ENCODE measurements around the gene MPO. TPM values are rescaled to one million over a fixed set of nuclear protein-coding genes. Genes with fewer than 3 reads are reported as not detected.

MPO gene
- total and polyA plus RNA-seq, 12 donors: 0.07 to 2.5 (median 0.18) TPM; not detected in 2

DNA sequence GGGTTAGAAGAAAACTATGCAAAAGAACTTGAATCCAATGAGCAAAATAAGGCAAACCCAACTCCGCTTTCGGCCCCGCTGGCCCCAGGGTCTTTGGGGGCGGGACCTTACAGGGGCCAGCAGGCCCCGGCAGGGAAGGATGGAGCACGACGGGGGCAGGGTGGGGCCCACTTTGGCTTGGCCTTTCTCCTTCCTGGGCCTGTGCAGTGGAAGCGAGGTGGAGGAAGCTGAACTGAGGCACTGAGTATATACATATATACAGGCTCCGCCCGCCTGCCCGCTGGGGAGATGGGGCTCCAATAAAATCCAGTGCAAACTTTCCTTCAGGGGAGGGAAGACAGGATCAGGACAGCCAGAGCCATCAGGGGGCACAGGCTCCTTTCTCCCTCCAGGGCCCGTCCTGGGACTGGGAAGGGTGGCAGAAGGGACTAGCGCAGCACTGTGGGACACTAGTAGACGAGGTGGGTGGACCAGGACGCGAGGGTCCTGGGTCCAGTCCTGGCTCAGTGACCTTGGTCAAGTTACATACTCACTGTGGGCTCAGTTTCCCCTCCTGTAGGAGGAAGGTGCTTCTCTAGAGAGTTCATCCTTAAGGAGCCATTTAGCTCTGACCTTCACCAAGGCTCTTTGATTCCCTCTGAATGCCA is 20.9 kb upstream of the MPO start:
- ATAC-seq (no peak), DNase-seq (no peak)
- TF ChIP-seq, protein P1, sequence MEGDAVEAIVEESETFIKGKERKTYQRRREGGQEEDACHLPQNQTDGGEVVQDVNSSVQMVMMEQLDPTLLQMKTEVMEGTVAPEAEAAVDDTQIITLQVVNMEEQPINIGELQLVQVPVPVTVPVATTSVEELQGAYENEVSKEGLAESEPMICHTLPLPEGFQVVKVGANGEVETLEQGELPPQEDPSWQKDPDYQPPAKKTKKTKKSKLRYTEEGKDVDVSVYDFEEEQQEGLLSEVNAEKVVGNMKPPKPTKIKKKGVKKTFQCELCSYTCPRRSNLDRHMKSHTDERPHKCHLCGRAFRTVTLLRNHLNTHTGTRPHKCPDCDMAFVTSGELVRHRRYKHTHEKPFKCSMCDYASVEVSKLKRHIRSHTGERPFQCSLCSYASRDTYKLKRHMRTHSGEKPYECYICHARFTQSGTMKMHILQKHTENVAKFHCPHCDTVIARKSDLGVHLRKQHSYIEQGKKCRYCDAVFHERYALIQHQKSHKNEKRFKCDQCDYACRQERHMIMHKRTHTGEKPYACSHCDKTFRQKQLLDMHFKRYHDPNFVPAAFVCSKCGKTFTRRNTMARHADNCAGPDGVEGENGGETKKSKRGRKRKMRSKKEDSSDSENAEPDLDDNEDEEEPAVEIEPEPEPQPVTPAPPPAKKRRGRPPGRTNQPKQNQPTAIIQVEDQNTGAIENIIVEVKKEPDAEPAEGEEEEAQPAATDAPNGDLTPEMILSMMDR (IDR thresholded peaks at IDR 0.05): no peak
- Histone ChIP-seq H3K4me1 (peaks cover 0 to 4% (median 0%) of the 10 kb centered on the region in 9 donors), H3K36me3 (no peaks in the 10 kb centered on the region), H3K4me3 (no peak overlapping the region), H3K27me3 (peaks cover 0 to 29% (median 0%) of the 10 kb centered on the region in 7 donors), H3K9me3 (peaks cover 0 to 16% (median 3%) of the 10 kb centered on the region in 11 donors), H3K27ac (no peak overlapping the region)
- 79 to 80% methylated on average over 16 of the region's 16 CpGs for WGBS, 2 donors
- intact Hi-C loops (cut with DNase I): loop anchor here in 2 of 10 donors (10.0 kb wide), 1 partner anchor 143 kb away; no protein-coding TSS in a partner anchor

DNA sequence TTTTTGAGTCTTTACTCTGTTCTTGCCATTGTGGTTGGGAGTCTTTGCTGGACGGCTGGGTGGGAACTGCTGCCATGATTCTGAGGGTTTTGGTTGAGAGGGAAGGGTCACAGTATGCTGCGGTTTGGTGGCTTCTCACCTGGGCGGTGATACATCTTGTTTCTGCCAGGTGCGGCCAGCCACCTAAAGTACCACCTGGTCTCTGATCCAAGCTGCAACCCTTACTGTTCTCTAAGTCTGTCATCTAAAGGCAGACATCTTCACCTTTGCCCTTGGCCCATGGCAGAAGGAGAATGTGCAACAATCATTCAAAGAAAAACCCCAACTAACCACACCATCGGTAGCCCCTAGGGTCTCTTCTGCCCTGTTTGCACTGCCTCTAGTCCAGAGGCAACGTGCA is 19.6 kb upstream of the MPO start:
- WGBS, 2 donors: 80 to 88% methylated on average over 6 of the region's 6 CpGs
- Histone ChIP-seq H3K36me3 (no peaks in the 10 kb centered on the region), H3K4me3 (no peak overlapping the region), H3K9me3 (peaks cover 0 to 16% (median 3%) of the 10 kb centered on the region in 11 donors), H3K27me3 (peaks cover 0 to 26% (median 0%) of the 10 kb centered on the region in 7 donors), H3K4me1 (peaks cover 0 to 4% (median 0%) of the 10 kb centered on the region in 9 donors), H3K27ac (no peak overlapping the region)
- DNase-seq: no peak
- intact Hi-C loops (cut with DNase I): loop anchor here in 2 of 10 donors (10.0 kb wide), 1 partner anchor 144 kb away; no protein-coding TSS in a partner anchor
- no peak for ATAC-seq
- TF ChIP-seq, protein P1 (IDR thresholded peaks at IDR 0.05): no peak

DNA sequence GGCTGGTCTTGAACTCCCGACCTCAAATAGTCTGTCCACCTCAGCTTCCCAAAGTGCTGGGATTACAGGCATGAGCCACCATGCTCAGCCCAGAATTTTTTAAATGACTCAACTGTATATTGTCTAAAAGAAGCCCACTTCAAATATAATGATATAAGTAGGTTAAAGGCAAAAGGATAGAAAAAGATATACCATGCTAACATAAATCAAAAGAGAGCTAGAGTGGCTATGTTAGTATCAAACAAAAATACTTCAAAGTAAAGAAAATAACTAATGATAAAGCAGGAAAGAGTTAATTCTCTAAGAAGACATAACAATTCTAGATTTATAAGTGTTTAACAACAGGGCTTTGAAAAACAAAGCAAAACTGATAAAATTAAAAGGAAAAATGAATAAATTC is 13.3 kb upstream of the MPO start:
- intact Hi-C loops (cut with DNase I): loop anchor here in 1 of 10 donors (10.0 kb wide), 1 partner anchor 59 kb away; the partner anchor contains the start of gene LPO
- no peak for ATAC-seq

DNA sequence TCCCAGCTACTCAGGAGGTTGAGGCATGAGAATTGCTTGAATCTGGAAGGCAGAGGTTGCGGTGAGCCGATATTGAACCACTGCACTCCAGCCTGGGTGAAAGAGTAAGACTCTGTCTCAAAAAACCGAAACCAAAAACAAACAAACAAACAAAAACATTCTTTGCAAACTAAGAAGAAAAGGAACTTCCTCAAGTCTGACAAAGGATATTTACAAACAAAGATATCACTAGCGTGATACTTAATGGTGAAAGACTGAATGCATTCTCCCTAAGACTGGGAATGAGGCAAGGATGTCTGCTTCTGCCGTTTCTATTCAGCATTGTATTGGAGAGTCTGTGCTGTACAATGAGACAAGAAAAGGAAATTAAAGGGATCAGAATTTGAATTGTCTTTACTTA is 10.5 kb upstream of the MPO start:
- Histone ChIP-seq H3K27me3 (peaks cover 0 to 66% (median 33%) of the 10 kb centered on the region in 7 donors), H3K27ac (no peak overlapping the region), H3K9me3 (peaks cover 0 to 5% (median 0%) of the 10 kb centered on the region in 11 donors), H3K36me3 (no peaks in the 10 kb centered on the region), H3K4me3 (no peak overlapping the region), H3K4me1 (no peaks in the 10 kb centered on the region)
- ATAC-seq: no peak
- intact Hi-C loops (cut with DNase I): loop anchor here in 1 of 10 donors (10.0 kb wide), 1 partner anchor 56 kb away; the partner anchor contains the start of gene LPO
- TF ChIP-seq, protein P1 (IDR thresholded peaks at IDR 0.05): no peak
- 82 to 83% methylated on average over 5 of the region's 5 CpGs for WGBS, 2 donors
- no peak for DNase-seq

More for the DNA sequence above, 13.3 kb upstream of the MPO start:
- Histone ChIP-seq H3K27me3 (peaks cover 0 to 42% (median 15%) of the 10 kb centered on the region in 7 donors), H3K9me3 (peaks cover 0 to 20% (median 3%) of the 10 kb centered on the region in 11 donors), H3K27ac (no peak overlapping the region), H3K36me3 (no peaks in the 10 kb centered on the region), H3K4me3 (no peak overlapping the region), H3K4me1 (no peaks in the 10 kb centered on the region)
- DNase-seq: no peak
- 85 to 90% methylated on average over 1 of the region's 1 CpG for WGBS, 2 donors
- TF ChIP-seq, protein P1 (IDR thresholded peaks at IDR 0.05): no peak

Measured in heart right ventricle (tissue), 16 donors.